ENCODE data around the gene HAUS8. TPM values are rescaled to one million over a fixed set of nuclear protein-coding genes. Genes with fewer than 3 reads are reported as not detected.
"Not testable (repeated sequence)": the region's sequence is repeated elsewhere in the genome, so short reads cannot be mapped to it uniquely, and the experiment has no call there.

HAUS8 gene
- total and polyA plus RNA-seq, 4 donors = 2.4 to 10.7 (median 7.8) TPM

DNA sequence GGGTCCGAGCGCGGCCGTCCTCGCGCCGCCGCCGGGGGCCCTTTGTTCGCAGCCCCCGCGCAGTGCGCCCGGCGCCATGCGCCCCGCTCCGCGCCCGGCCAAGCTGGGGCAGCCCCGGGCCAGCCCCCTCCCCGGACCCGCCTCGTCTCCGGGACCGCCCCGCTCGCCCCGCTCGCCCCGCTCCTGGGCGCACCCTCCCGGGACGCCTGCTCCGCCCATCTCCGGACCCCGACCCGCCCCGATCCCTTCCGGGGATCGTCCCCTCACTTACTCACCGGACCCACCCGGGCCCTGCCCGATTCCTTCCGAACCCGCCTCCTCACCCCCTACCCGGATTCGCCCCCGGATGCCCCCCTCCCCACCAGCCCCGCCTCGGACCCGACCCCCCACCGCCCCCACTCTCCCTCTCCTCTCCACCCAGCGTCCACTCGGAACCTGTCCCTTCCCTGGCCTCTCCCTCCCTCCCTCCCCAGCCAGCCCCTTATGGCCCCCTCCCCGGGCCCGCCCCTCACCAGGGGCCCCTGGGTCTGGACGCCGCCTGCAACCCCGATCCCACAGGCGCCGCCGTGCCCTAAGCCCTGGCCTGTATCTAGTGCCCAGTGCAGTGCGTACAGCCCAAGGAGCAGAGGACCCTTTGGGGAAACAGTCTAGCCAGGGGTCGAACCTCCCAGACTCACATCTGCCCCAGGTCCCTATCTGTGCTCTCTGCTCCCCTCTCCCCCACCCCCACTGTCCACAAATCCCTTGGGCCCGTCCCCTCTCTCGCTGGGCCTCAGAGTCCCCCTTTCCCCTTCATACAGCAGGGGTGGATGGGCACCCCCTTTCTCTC is 48.3 kb downstream of the HAUS8 start, which contains the start of gene CPAMD8:
Gene CPAMD8 (minus strand): TSS at position 105 of the 829 bp plus-strand sequence. CDS start 168 bp downstream, outside the sequence.
- peak in 1 of 6 donors; percentile 30 for DNase-seq (ENCODE audit: low read depth in 4 of 6, low spot score in 6 of 6)
- Histone ChIP-seq H3K4me1 (ENCODE audit: control insufficient read depth, insufficient read depth, low read length) (peaks cover 12% of the 10 kb centered on the region), H3K9me3 (ENCODE audit: control insufficient read depth, insufficient read depth, low read length) (peaks cover 1% of the 10 kb centered on the region), H3K27ac (ENCODE audit: low read depth, low read length) (no peak within 1 kb of the TSS), H3K27me3 (ENCODE audit: control insufficient read depth, insufficient read depth, low read length) (peaks cover 16% of the 10 kb centered on the region), H3K36me3 (ENCODE audit: control insufficient read depth, insufficient read depth, low read length) (no peaks in the 10 kb centered on the region), H3K4me3 (ENCODE audit: low read depth, low read length) (peak within 1 kb of the TSS; percentile 47)
- WGBS (ENCODE audit: insufficient coverage) = 2% methylated on average over 56 of the region's 67 CpGs

DNA sequence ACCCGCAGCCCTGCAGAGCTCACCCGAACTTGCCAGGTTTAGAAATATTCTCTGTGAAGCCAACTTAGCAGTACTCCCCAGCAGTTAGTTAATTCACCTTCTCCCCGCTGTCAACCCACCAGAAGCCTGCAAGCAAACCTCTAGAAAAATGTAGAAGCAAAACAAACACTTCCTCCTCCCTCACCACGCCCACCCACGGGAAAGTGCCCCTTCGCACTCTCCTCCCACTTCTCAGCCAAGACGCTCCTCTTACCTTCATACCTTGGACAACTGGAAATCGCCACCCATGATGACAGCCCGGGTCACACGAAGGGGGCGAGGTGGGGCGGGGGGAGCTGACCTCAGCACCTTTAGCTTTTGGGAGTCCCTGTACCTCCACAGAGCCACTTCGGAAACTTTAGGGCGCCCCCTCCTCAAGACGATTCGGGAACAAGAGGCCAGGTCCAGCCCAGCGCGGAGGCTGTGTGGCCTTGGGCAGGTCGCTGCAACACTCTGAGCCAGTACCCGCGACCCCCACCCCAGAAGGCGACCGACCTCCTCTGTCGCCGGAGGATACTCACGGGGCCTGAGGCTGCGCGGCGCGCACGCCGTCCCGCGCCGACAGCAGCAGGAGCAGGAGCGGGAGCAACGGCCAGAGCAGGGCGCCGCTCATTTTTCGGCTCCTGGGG is 49.1 kb downstream of the HAUS8 start:
- Histone ChIP-seq H3K27me3 (ENCODE audit: control insufficient read depth, insufficient read depth, low read length) (peaks cover 16% of the 10 kb centered on the region), H3K4me1 (ENCODE audit: control insufficient read depth, insufficient read depth, low read length) (peaks cover 12% of the 10 kb centered on the region), H3K36me3 (ENCODE audit: control insufficient read depth, insufficient read depth, low read length) (no peaks in the 10 kb centered on the region), H3K4me3 (ENCODE audit: low read depth, low read length) (peak overlapping the region; percentile 47), H3K27ac (ENCODE audit: low read depth, low read length) (no peak overlapping the region), H3K9me3 (ENCODE audit: control insufficient read depth, insufficient read depth, low read length) (peaks cover 3% of the 10 kb centered on the region)
- peak in 1 of 6 donors; percentile 33 for DNase-seq (ENCODE audit: low read depth in 4 of 6, low spot score in 6 of 6)
- under 1% methylated on average over 37 of the region's 40 CpGs for WGBS (ENCODE audit: insufficient coverage)

DNA sequence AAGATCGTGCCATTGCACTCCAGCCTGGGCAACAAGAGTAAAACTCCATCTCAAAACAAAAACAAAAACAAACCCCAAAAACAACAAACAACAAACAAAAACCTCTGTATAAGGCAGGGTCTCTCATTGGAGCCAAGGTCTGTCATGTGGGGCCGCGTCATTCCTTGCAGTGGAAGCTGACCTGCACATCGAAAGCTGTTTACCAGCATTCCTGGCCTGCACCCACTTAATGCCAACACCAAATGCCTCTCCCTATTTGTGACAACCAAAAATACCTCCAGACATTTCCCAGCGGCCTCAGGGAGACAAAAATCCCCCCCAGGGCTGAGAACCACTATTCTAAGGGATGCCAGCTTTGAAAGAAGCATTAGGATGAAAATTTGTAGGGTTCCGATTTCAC is 49.9 kb downstream of the HAUS8 start:
- Histone ChIP-seq H3K36me3 (ENCODE audit: control insufficient read depth, insufficient read depth, low read length) (no peaks in the 10 kb centered on the region), H3K27me3 (ENCODE audit: control insufficient read depth, insufficient read depth, low read length) (peaks cover 16% of the 10 kb centered on the region), H3K27ac (ENCODE audit: low read depth, low read length) (no peak overlapping the region), H3K4me3 (ENCODE audit: low read depth, low read length) (no peak overlapping the region), H3K9me3 (ENCODE audit: control insufficient read depth, insufficient read depth, low read length) (peaks cover 3% of the 10 kb centered on the region), H3K4me1 (ENCODE audit: control insufficient read depth, insufficient read depth, low read length) (peaks cover 18% of the 10 kb centered on the region)
- WGBS (ENCODE audit: insufficient coverage) = 86% methylated on average over 4 of the region's 6 CpGs
- DNase-seq (ENCODE audit: low read depth in 4 of 6, low spot score in 6 of 6) = no peak

DNA sequence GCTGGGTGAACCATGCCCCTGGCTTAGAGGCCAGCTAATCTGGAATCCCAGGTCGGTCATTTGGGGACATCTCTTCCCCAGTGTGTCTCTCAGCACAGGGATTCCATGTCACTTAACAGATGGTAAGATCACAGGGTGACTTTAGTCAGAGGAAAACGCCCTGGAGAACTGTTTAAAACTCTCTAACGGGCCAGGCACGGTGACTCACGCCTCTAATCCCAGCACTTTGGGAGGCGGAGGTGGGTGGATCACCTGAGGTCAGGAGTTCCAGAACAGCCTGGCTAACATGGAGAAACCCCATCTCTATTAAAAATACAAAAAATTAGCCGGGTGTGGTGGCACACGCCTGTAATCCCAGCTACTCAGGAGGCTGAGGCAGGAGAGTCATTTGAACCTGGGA is 50.3 kb downstream of the HAUS8 start:
- peaks cover 16% of the 10 kb centered on the region for H3K27me3 ChIP-seq (ENCODE audit: control insufficient read depth, insufficient read depth, low read length)
- DNase-seq (ENCODE audit: low read depth in 4 of 6, low spot score in 6 of 6); H3K27ac ChIP-seq (ENCODE audit: low read depth, low read length); H3K4me3 ChIP-seq (ENCODE audit: low read depth, low read length); H3K9me3 ChIP-seq (ENCODE audit: control insufficient read depth, insufficient read depth, low read length); H3K36me3 ChIP-seq (ENCODE audit: control insufficient read depth, insufficient read depth, low read length): not testable (repeated sequence)
- H3K4me1 ChIP-seq (ENCODE audit: control insufficient read depth, insufficient read depth, low read length) = peaks cover 20% of the 10 kb centered on the region
- WGBS (ENCODE audit: insufficient coverage) = 86% methylated on average over 1 of the region's 8 CpGs

DNA sequence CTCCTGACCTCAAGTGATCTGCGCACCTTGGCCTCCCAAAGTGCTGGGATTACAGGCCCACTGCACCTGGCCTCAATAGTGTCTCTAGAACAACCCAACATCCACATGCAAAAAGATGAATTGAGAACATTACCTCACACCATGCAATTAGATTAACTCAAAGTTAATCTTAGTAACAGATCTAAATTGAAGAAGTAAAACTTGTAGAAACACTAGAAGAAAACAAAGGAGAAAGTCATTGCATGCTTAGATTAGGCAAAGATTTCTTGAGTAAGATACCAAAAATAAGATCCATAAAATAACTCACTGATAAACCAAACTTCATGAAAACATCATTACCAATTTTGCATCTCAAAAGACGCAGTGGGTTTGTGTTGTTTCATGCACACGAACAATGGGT is 51.4 kb downstream of the HAUS8 start:
- Histone ChIP-seq H3K36me3 (ENCODE audit: control insufficient read depth, insufficient read depth, low read length) (no peaks in the 10 kb centered on the region), H3K27ac (ENCODE audit: low read depth, low read length) (no peak overlapping the region), H3K27me3 (ENCODE audit: control insufficient read depth, insufficient read depth, low read length) (peaks cover 16% of the 10 kb centered on the region), H3K9me3 (ENCODE audit: control insufficient read depth, insufficient read depth, low read length) (peaks cover 3% of the 10 kb centered on the region), H3K4me3 (ENCODE audit: low read depth, low read length) (no peak overlapping the region), H3K4me1 (ENCODE audit: control insufficient read depth, insufficient read depth, low read length) (peaks cover 20% of the 10 kb centered on the region)
- 94% methylated on average over 3 of the region's 3 CpGs for WGBS (ENCODE audit: insufficient coverage)
- no peak for DNase-seq (ENCODE audit: low read depth in 4 of 6, low spot score in 6 of 6)

DNA sequence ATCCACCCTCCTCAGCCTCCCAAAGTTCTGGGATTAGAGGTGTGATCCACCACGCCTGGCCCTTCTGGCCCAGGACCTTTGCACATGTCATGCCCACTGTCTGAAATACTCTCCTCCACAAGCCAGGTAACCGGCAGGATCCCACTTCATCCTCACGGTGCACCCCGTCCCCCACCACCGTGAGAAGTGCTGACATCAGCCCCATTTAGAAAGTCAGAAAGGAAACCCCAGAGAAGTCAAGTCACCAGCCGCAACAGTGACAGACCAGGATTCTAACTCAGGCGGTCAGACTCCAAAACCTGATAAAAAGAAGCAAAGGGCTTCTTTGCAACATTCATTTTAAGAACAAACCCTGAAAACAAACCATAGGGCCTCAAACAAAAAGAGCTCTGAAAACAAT is 52.5 kb downstream of the HAUS8 start:
- peaks cover 20% of the 10 kb centered on the region for H3K4me1 ChIP-seq (ENCODE audit: control insufficient read depth, insufficient read depth, low read length)
- no peak overlapping the region for H3K27ac ChIP-seq (ENCODE audit: low read depth, low read length)
- H3K36me3 ChIP-seq (ENCODE audit: control insufficient read depth, insufficient read depth, low read length) = no peaks in the 10 kb centered on the region
- peaks cover 16% of the 10 kb centered on the region for H3K27me3 ChIP-seq (ENCODE audit: control insufficient read depth, insufficient read depth, low read length)
- peaks cover 3% of the 10 kb centered on the region for H3K9me3 ChIP-seq (ENCODE audit: control insufficient read depth, insufficient read depth, low read length)
- no peak for DNase-seq (ENCODE audit: low read depth in 4 of 6, low spot score in 6 of 6)
- WGBS (ENCODE audit: insufficient coverage) = 99% methylated on average over 7 of the region's 7 CpGs
- no peak overlapping the region for H3K4me3 ChIP-seq (ENCODE audit: low read depth, low read length)

DNA sequence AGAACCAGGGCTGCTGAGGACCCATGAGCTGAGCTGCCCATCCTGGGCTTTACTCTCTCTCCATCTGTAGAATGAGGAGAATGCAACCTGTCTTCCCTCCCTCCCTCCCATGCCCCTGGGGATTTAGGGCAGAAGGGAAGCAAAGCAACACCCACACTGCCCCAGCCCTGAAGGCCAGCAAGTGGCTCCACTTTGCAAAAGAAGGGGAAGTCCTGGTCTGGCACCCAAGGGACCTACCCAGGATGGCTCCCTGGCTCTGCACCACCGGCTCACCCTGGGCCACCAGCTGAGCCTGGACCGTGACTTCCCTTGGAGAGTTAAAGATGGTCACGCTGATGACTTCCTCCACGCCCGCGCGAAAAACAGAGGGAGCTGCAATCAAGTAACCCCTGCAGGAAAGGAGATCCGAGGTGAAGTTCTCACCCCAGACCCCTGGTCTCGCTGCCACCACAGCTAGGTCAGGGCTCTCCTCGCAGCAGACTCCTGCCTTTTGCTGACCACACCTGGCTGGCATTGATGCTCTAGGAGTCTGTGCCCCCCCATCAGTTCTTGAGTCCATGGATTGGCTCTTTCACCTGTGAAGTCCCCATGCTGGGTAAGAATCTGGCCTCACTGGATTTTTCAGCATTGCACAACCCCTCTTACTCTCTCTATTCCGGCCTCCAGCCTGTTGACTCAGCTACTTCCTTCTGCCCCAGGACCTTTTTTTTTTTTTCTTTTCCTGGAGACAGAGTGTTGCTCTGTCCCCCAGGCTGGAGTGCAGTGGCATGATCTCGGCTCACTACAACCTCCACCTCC is 53.3 kb downstream of the HAUS8 start:
- Histone ChIP-seq H3K4me3 (ENCODE audit: low read depth, low read length) (no peak overlapping the region), H3K27me3 (ENCODE audit: control insufficient read depth, insufficient read depth, low read length) (peaks cover 12% of the 10 kb centered on the region), H3K9me3 (ENCODE audit: control insufficient read depth, insufficient read depth, low read length) (peaks cover 3% of the 10 kb centered on the region), H3K4me1 (ENCODE audit: control insufficient read depth, insufficient read depth, low read length) (peaks cover 16% of the 10 kb centered on the region), H3K36me3 (ENCODE audit: control insufficient read depth, insufficient read depth, low read length) (no peaks in the 10 kb centered on the region), H3K27ac (ENCODE audit: low read depth, low read length) (no peak overlapping the region)
- no peak for DNase-seq (ENCODE audit: low read depth in 4 of 6, low spot score in 6 of 6)
- 85% methylated on average over 11 of the region's 12 CpGs for WGBS (ENCODE audit: insufficient coverage)

DNA sequence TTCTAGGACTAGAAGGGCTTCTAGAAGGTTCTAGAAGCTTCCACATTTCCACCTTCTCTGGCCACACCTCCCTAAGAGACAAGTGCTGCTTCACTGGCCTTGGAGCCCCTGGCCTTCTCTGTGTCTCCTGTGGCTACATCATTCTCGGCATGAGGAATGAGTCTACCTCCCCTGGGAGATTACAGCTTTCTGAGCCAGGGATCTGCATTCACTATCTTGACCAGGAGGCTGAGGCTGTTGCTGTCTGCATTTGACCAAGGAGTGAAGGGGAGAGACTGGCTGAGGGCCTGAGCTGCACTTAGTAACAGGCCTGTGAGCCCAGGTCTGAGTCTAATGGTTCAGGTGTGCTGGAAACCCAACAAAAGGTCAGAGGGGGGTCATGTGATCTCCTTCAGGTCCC is 53.9 kb downstream of the HAUS8 start:
- Histone ChIP-seq H3K4me3 (ENCODE audit: low read depth, low read length) (no peak overlapping the region), H3K9me3 (ENCODE audit: control insufficient read depth, insufficient read depth, low read length) (peaks cover 3% of the 10 kb centered on the region), H3K36me3 (ENCODE audit: control insufficient read depth, insufficient read depth, low read length) (no peaks in the 10 kb centered on the region), H3K27me3 (ENCODE audit: control insufficient read depth, insufficient read depth, low read length) (peaks cover 12% of the 10 kb centered on the region), H3K4me1 (ENCODE audit: control insufficient read depth, insufficient read depth, low read length) (peaks cover 15% of the 10 kb centered on the region), H3K27ac (ENCODE audit: low read depth, low read length) (no peak overlapping the region)
- DNase-seq (ENCODE audit: low read depth in 4 of 6, low spot score in 6 of 6) = no peak
- WGBS (ENCODE audit: insufficient coverage) = 100% methylated on average over 1 of the region's 1 CpG

DNA sequence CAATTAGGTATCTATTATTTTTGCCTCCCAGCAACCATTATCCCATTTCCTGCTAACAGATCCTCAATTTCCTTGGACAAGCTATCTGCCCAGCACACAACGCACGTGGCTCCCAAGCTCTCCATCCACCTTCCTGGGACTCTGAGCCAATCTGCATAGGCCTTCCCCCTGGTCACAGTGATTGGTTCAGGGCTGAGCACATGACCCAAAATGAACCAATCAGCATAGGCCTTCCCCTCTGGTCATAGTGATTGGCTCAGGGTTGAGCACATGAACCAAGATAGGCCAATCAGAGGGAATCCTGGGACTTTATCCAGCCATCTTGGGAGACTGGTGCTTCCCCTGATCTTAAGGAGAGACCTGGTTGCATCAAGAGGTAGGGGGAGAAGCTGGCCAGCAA is 54.4 kb downstream of the HAUS8 start:
- H3K27me3 ChIP-seq (ENCODE audit: control insufficient read depth, insufficient read depth, low read length) = peaks cover 7% of the 10 kb centered on the region
- peaks cover 10% of the 10 kb centered on the region for H3K4me1 ChIP-seq (ENCODE audit: control insufficient read depth, insufficient read depth, low read length)
- H3K27ac ChIP-seq (ENCODE audit: low read depth, low read length) = no peak overlapping the region
- no peaks in the 10 kb centered on the region for H3K36me3 ChIP-seq (ENCODE audit: control insufficient read depth, insufficient read depth, low read length)
- no peak overlapping the region for H3K4me3 ChIP-seq (ENCODE audit: low read depth, low read length)
- DNase-seq (ENCODE audit: low read depth in 4 of 6, low spot score in 6 of 6) = peak in 1 of 6 donors; percentile 18
- H3K9me3 ChIP-seq (ENCODE audit: control insufficient read depth, insufficient read depth, low read length) = peaks cover 3% of the 10 kb centered on the region
- 56% methylated on average over 2 of the region's 2 CpGs for WGBS (ENCODE audit: insufficient coverage)

All from spinal cord (tissue), 10 donors.